Stimulated activated CD4-positive, alpha-beta T cell treated with anti-CD3 and anti-CD28 coated beads, Interleukin-1b, Interleukin-23, amount 100 ng/mL, for 24 hours (primary cell): Measurements from ENCODE around the gene PLEKHA1.

Experiments
- DNase-seq, 4 experiments: peaks; one replicate each; pipeline ENCODE4 v3.0.0-alpha.2; 2020; ENCODE audit warnings: low read depth in 4 of 4, low spot score in 1 of 4

Gene PLEKHA1

DNA sequence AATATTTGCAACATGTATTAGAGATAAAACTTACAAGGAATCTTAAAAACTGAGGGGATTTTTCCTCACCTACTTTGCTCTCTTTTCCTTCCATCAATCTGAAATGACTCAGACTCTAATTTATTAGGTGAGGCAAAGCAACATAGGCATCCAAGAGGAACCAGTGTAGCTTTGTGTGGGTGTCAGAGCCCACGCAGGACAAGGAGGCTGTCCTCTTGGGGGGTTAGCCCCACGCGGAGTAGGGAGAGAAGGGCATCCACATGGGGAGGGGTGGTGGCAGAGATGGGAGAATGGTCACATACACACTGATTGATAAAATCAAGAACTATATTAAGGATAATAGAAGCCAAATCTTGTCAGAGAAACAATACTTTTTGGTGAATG lies 46.1 kb downstream of the PLEKHA1 start:
- DNase-seq, result no peak

DNA sequence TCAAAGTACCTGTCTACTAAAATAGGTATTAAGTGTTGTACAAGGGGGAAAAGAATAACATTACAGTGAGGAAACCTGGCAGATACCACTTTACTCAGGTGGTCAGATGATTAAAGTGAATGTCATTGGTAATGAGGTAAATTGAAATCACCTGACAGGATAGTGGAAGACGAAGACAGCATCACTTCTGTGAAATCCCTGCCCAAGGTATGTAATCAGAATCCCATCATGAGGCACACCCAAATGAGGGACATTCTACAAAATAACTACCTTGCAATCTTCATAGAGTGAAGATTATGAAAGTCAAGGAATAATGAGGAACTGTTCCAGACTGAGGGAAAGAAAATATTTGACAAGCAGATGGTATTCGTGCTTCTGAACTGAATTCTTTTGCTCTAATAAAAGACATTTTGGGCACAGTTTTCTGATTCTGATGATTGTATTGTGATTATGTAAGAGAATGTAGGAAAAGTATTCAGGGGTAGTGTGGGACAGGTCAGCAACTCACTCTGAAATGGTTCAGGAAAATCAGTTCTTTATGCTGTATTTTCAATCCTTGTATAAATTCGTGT lies 46.6 kb downstream of the PLEKHA1 start:
- DNase-seq, result no peak

GRCh38 chr10:122421742-122422141 lies 47.2 kb downstream of the PLEKHA1 start:
- DNase-seq, result no peak

DNA sequence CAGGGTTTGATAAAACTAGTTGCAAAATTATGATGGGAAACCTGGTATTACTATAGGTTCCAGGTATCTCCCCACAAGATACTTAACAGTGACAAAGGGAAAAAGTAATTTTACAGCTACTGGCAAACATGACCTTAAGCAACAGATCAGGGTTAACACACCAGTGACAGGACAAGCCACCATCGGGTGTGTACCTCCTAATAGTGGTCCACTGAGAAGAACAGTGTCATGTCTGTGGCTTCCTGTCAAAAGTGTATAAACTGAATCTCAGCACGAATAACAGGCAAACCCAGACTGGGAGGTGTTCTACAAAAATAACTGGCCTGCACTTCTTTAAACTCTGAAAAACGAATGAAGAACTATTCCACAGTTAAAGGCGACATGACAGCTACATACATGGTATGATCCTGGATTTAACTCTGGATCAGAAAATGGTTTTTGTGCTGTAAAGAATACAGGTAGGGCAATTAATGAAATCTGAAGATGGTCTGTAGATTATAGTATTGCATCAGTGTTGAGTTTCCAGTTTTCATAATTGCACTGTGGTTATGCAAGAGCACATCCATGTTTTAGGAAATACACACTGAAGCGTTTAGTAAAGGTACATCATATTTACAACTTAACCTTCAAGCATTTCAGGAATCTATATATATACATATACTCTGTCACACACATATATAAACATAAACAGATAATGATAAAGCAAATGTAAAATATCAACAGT lies 47.9 kb downstream of the PLEKHA1 start:
- DNase-seq, result no peak

GRCh38 chr10:122424059-122424458 lies 49.6 kb downstream of the PLEKHA1 start:
- DNase-seq, result no peak

GRCh38 chr10:122426829-122427228 lies 52.3 kb downstream of the PLEKHA1 start:
- DNase-seq, result no peak

- DNase-seq, result no peak
These were observed 52.8 kb downstream of the PLEKHA1 start for GRCh38 chr10:122427280-122427679.

- DNase-seq, result no peak
These were observed 60.8 kb downstream of the PLEKHA1 start for GRCh38 chr10:122435212-122435827.

DNA sequence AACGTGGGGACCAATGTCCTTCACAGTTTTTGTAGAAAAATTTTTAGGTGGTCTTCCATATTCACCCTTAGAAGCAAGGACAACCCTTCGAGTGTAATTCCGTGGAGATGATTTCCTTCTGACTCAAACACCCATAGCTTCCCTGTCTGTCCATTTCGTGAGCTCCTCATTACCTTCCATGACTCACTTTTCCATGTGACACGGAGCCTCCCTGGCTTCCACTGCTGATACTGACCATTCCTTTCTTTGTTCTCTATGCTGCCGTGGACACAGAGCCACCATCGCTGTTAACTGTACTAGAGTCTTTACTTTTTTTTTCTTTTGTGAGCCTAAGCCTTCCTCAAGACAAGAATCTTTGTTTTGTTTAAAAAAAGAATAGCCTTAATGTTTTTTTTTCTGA lies 67.5 kb downstream of the PLEKHA1 start:
- no peak for DNase-seq

DNA sequence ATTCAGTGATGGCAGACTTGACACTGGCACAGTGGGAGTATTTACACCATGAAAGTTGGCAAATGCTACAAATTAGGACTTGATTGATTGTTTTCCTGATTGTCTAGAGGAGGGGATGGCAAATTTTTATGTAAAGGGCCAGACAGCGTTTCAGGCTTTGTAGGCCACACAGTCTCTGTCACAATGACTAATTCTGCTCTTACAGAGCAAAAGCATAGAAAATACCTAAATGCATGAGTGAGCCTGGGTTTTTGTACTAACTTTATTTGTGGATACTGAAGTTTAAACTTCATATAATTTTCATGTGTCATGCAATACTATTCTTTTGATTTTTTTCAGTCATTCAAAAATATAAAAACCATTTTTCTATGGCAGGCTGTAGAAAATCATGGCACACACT lies 71.0 kb downstream of the PLEKHA1 start:
- no peak for DNase-seq

DNA sequence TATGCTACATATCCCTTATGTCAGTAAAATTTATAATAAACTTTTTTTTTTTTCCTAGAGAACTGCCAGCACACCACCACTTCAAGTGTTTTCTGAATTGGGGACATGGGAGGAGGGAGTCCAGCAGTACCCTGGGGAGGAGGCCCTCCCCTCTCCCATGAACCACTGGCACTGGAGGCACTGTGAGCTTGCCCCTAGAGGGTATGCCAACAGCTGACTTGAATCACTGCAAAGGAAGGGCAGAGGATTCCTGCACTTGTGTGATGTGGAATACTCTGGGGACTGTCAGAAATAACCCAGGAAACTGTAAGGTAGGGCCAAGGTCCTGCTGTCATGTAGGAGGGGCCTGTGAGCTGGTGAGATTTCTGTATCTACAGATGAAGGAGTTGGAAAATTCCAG lies 71.4 kb downstream of the PLEKHA1 start:
- DNase-seq, result no peak

DNA sequence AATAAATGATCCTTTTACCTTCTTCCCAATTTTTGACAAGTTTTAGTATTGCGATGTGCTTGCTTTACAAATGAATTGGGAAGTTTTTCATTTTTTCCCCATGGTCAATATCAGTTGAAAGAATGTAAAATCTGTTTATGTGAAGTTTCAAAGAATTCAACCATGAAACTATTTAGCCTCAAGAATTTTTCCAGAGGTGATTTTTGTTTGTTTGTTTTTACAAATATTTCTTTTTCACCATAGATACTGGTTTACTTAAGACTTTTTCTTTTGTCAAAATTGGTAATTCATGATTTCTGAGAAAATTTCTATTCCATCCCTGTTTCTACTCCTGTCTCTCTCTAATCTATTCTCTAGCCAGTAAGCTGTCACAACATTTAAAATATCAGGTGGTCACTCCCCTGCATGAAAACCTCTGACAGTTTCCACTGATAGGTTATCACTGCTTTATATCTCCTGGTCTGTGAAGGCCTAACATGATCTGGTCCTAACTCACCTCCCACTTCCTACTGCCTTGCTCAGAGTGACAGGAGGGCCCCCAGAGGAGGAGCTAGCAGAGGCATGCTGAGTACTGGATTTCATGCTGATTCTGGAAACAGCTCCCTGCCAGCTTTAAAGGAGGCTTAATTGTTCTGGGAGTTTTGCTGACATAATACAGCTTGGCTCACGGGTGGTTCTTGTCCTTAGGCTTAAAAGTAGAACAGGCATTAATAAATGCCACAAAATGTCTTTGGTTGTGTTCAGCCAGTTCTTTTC lies 72.3 kb downstream of the PLEKHA1 start:
- DNase-seq, result no peak

DNA sequence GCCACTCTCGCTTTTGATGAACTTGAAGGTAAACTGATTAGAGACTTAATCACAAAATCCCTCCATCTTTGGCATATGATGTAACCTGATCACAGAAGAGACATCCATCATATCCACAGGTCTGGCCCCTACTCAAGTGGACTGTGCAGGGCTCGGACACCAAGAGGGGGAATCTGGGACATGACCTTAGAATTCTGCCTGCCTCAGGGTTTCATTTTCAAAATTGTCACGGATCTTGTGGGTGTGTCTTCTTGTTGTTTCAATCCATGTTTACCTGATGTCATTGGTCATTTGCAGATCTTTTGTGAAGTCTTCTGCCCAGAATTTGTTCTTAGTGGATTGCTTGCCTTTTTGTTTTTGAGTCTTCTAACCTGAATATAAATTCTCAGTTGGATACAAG lies 74.1 kb downstream of the PLEKHA1 start:
- no peak for DNase-seq

DNA sequence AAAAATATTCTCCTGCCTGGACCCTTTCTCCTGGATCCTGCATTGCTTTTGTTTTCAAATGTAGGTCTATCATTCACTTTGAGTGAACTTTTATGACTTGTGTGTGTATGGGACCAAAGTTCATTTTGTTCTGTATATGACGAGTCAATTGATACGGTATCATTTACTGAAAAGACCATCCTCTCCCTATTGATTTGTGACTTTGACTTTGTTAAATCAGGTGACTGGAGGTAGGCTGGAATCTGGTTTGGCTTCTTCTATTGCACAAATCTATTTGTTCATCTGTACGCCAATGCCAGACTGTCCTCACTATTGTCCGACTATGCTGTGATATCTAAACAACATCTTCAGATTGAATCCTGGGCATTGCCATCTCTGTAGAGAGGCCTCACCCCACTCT lies 74.6 kb downstream of the PLEKHA1 start:
- DNase-seq, result no peak

DNA sequence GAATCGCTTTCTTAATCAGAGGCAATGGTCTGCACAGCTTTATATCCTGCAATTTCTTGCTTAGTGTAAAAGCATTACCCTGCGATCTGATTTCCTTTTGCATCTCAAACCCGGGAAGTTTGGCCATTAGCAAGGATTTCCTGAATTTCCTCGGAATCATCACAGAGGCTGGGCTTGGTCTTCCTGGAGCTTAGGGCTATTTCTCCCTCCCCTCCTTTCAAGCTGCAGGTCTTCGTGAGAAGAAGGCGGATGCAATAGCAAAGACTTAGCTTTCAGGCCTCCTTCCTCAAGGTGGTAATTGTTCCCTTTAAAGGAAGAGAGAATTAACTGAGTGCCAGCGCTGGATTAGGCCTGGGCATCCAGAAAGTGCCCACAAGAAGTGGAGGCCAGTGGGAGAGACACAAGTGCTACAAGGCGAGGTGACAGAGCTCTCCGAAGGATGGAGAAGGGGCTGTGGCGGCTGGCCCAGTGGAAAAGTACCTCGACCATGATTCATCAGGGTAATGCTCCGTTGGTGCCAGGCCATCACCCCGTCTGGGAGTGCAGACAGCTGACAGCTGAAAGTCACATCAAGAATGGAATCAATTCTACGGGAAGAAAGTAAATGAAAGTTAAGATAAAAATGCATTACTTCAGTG lies 76.0 kb downstream of the PLEKHA1 start:
- DNase-seq, result no peak

DNA sequence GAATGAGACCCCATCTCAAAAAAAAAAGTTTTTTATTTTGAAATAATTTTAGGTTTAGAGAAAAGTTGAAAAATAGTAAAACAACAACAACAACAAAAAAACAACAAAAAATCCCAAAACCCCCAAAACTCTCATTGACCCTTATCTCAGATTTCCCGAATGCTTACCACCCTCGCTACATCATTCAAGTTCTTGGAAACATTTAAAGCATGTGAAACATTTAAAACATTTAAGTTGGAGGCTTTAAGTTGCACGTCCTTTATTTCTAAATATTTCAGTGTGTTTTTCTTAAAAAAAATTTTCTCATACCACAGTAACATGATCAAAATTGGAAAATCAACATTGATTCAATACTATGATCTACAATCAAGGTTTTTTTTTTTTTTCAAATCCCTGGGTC lies 79.6 kb downstream of the PLEKHA1 start:
- no peak for DNase-seq

GRCh38 chr10:122454603-122455080 lies 80.1 kb downstream of the PLEKHA1 start, which contains the start of gene ARMS2:
Gene ARMS2 (plus strand): TSS chr10:122454653. CDS start chr10:122454728, 75 bp downstream.
- DNase-seq, result no peak

DNA sequence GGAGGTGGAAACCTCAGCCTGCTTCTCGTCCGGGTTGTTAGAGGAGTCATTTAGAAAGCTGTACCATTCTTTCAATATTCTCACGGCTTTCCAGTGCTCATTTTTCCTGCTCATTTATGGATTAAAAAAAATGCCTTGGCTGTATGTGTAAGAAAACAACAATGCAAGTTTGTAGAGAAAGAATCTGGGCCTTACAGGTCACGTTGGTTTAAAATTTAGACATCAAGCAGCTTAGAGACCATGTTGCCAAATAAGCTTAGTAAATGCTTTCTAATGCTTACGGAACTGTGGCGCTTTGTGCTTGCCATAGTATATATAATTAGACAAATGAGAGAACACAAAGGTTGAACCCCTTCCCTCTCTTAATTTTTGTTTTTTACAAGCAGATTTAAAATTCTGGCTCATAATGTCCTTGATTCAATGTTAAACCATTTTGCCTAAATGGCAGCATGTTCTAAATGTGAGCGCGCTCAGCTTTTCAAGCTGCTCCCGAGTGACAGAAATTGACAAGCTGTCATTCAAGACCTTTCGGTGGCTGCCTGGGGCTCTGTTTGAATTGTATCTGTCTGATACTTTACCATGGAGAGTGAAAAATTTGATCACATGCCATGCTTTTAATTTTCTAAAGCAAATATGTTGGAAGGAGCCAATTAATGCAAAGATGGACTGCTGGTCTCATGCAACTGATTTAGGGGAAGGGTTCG lies 81.0 kb downstream of the PLEKHA1 start:
- DNase-seq, result no peak

- no peak for DNase-seq
These were observed 83.4 kb downstream of the PLEKHA1 start for GRCh38 chr10:122457934-122458333.

DNA sequence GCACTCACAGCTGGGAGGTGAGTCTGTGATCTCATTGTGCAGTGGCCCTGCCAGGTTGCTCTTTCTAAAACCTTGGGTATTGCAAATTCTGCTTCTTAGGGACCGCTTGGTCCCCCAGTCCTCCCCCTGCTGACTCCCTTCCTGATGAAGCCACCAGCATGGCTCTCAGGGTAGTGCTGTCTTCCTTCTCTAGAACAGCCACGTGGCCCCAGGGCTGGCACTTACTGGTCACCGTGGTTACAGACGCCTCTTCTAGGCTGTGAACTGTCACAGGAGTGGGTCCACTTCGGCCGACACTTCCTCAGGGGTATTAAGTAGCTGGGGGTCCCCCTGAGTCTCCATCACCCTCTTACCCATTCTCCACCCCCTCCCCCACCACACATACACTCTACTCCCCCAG lies 84.2 kb downstream of the PLEKHA1 start:
- no peak for DNase-seq
